Activated B cell treated with CpG ODN at 0.5 μM for 24 hours (primary cell): ENCODE data around the gene B3GALT4. TPM values are rescaled to one million over a fixed set of nuclear protein-coding genes. Genes with fewer than 3 reads are reported as not detected.

Source experiments
- ATAC-seq: fragments of 200-7000 bp; cut with Tn5 transposase; one replicate; pipeline ENCODE4 v1.10.0; 2021; ENCODE audit warnings: low read depth, mild to moderate bottlenecking, moderate library complexity
- CTCF ChIA-PET: fragments of 350-600 bp; sonication (Branson Sonifier 250); formaldehyde crosslinking; loops from one replicate; lab custom pipeline; 2021; ENCODE audit warnings: antibody characterized with exemption; lab: Charles Lee
- POLR2A ChIA-PET: fragments of 350-600 bp; sonication (Branson Sonifier 250); formaldehyde crosslinking; loops from one replicate; lab custom pipeline; 2021; ENCODE audit warnings: antibody characterized with exemption; lab: Charles Lee
- DNase-seq: peaks from one replicate; pipeline ENCODE4 v3.0.0; 2022
- H3K27ac Mint-ChIP-seq: one replicate; pipeline ENCODE4 v1.8.0; 2020; ENCODE audit warnings: mixed read lengths
- H3K27me3 Mint-ChIP-seq: one replicate; pipeline ENCODE4 v1.8.0; 2021; ENCODE audit warnings: mixed read lengths
- H3K36me3 Mint-ChIP-seq: one replicate; pipeline ENCODE4 v1.8.0; 2021; ENCODE audit warnings: low read depth, mixed read lengths
- H3K4me1 Mint-ChIP-seq: one replicate; pipeline ENCODE4 v1.8.0; 2021; ENCODE audit warnings: mixed read lengths
- H3K4me3 Mint-ChIP-seq: one replicate; pipeline ENCODE4 v1.8.0; 2020; ENCODE audit warnings: mild to moderate bottlenecking, mixed read lengths
- H3K9me3 Mint-ChIP-seq: one replicate; pipeline ENCODE4 v1.8.0; 2020; ENCODE audit warnings: mixed read lengths
- CTCF ChIP-seq: fragments of 200-600 bp; IDR thresholded peaks from one replicate; pipeline ENCODE4 v1.8.0; 2022; ENCODE audit warnings: antibody characterized with exemption, mild to moderate bottlenecking
- intact Hi-C: fragments of 100-400 bp; cut with micrococcal nuclease; formaldehyde crosslinking; loops from one replicate; pipeline ENCODE4 v1.15.1; 2024
- total RNA-seq: library from RNA; stranded (reverse); gene quantifications from 2 replicates; pipeline ENCODE4 v1.2.3, GENCODE V29; 2022

B3GALT4 gene
- total RNA-seq, 1 donor from 2014 or later: 19.4 TPM

DNA sequence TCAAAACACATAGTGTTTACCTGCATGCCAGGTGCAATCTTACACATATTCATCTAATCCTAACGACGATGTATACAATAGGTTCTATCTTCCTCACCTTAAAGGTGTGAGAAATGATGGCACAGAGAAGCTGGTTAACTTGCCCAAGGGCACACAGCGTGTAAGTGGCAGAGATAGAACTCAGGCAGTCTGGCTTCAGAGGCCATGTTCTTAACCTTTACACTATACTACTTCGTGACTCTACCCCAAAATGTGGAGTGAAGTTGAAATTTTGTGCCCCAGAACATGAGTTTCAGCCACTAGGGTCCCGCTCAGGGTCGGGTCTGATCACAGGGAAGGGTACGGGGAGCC, 5.8 kb upstream of the B3GALT4 start:
- peak overlapping the region; percentile 100 for H3K4me3 Mint-ChIP-seq
- DNase-seq: no peak
- peak; percentile 10 for ATAC-seq
- intact Hi-C loops: loop anchor here (1.0 to 5.0 kb wide), 9 partner anchors 18 to 516 kb away; partner anchors contain the start of genes CUTA, LEMD2, PFDN6 and RING1
- POLR2A ChIA-PET: interaction anchor here (0.6 to 3.9 kb wide), 38 partner anchors 9 to 1568 kb away, joined by 3 to 80 read pairs (median 6); partner anchors contain the start of genes ABHD16A, CUTA, GPSM3 and HLA-DPA1
- no peak for TF ChIP-seq CTCF
- peaks cover 53% of the 10 kb centered on the region for H3K4me1 Mint-ChIP-seq
- H3K27me3 Mint-ChIP-seq: no peaks in the 10 kb centered on the region
- H3K27ac Mint-ChIP-seq: peak overlapping the region; percentile 100
- CTCF ChIA-PET: interaction anchor here (1.1 to 2.0 kb wide), 4 partner anchors 18 to 74 kb away, joined by 3 to 11 read pairs (median 6); partner anchors contain the start of genes PFDN6 and WDR46
- H3K9me3 Mint-ChIP-seq: no peaks in the 10 kb centered on the region
- H3K36me3 Mint-ChIP-seq: peaks cover 86% of the 10 kb centered on the region

- DNase-seq (peak; percentile 79), ATAC-seq (peak; percentile 84)
- H3K36me3 Mint-ChIP-seq: peaks cover 86% of the 10 kb centered on the region
- CTCF ChIA-PET: interaction anchor here (1.0 to 2.0 kb wide), 5 partner anchors 17 to 272 kb away, joined by 3 to 11 read pairs (median 6); partner anchors contain the start of genes PFDN6 and WDR46
- H3K27ac Mint-ChIP-seq: peak within 1 kb of the TSS; percentile 100
- POLR2A ChIA-PET: interaction anchor here (0.6 to 3.9 kb wide), 50 partner anchors 10 to 1606 kb away, joined by 3 to 80 read pairs (median 5); partner anchors contain the start of genes ABHD16A, BAK1, CSNK2B and CUTA
- peak within 1 kb of the TSS; percentile 100 for H3K4me3 Mint-ChIP-seq
- no peak for TF ChIP-seq CTCF
- H3K9me3 Mint-ChIP-seq: no peaks in the 10 kb centered on the region
- intact Hi-C loops: loop anchor here (1.0 to 5.0 kb wide), 9 partner anchors 18 to 516 kb away; partner anchors contain the start of genes CUTA, LEMD2, PFDN6 and RING1
- no peaks in the 10 kb centered on the region for H3K27me3 Mint-ChIP-seq
- peaks cover 59% of the 10 kb centered on the region for H3K4me1 Mint-ChIP-seq
Observed at GRCh38 chr6:33271468-33272274, 5.3 kb upstream of the B3GALT4 start, which contains the start of the genes RPS18 and VPS52. TSS of gene RPS18 (plus strand) at chr6:33272075. CDS start at chr6:33272120, 45 bp downstream. TSS of gene VPS52 (minus strand) at chr6:33271876. CDS start at chr6:33271675, 201 bp downstream.

- H3K4me3 Mint-ChIP-seq: peak overlapping the region; percentile 100
- peak; percentile 4 for ATAC-seq
- ChIA-PET POLR2A (interaction anchor here (0.5 to 3.9 kb wide), 38 partner anchors 9 to 1607 kb away, joined by 3 to 80 read pairs (median 6); partner anchors contain the start of genes BAK1, CSNK2B, CUTA and HLA-DMA), CTCF (interaction anchor here (1.0 to 2.0 kb wide), 4 partner anchors 16 to 272 kb away, joined by 3 to 11 read pairs (median 4); partner anchors contain the start of genes PFDN6 and WDR46)
- no peaks in the 10 kb centered on the region for H3K9me3 Mint-ChIP-seq
- H3K27ac Mint-ChIP-seq: peak overlapping the region; percentile 100
- H3K36me3 Mint-ChIP-seq: peaks cover 81% of the 10 kb centered on the region
- H3K4me1 Mint-ChIP-seq: peaks cover 63% of the 10 kb centered on the region
- intact Hi-C loops: loop anchor here (5.0 kb wide), 1 partner anchor 515 kb away; the partner anchor contains the start of gene LEMD2
- no peak for TF ChIP-seq CTCF
- no peak for DNase-seq
- H3K27me3 Mint-ChIP-seq: no peaks in the 10 kb centered on the region
Observed at GRCh38 chr6:33272275-33273128, 4.4 kb upstream of the B3GALT4 start.

- H3K27me3 Mint-ChIP-seq: no peaks in the 10 kb centered on the region
- intact Hi-C loops: loop anchor here (5.0 kb wide), 1 partner anchor 514 kb away; the partner anchor contains the start of gene LEMD2
- peak overlapping the region; percentile 100 for H3K4me3 Mint-ChIP-seq
- CTCF ChIA-PET: no interaction called here
- peaks cover 76% of the 10 kb centered on the region for H3K36me3 Mint-ChIP-seq
- DNase-seq (no peak), ATAC-seq (no peak)
- H3K9me3 Mint-ChIP-seq: no peaks in the 10 kb centered on the region
- POLR2A ChIA-PET: interaction anchor here (2.4 to 3.9 kb wide), 7 partner anchors 16 to 198 kb away, joined by 9 to 80 read pairs (median 28); partner anchors contain the start of genes CUTA, HLA-DPB1, PFDN6 and RGL2
- peaks cover 70% of the 10 kb centered on the region for H3K4me1 Mint-ChIP-seq
- no peak for TF ChIP-seq CTCF
- H3K27ac Mint-ChIP-seq: peak overlapping the region; percentile 100
Observed at GRCh38 chr6:33273129-33273923, 3.6 kb upstream of the B3GALT4 start.
